WTC11 (cell line): ENCODE data around the gene PLCH2. TPM values are rescaled to one million over a fixed set of nuclear protein-coding genes. Genes with fewer than 3 reads are reported as not detected.

Experiments used
- ATAC-seq: fragments of 200-7000 bp; cut with Tn5 transposase; 2 replicates; pipeline ENCODE4 v1.10.0; 2021; ENCODE audit warnings: mild to moderate bottlenecking, moderate library complexity
- Bru-seq: library from RNA; stranded (reverse); fragments of 400-500 nt; gene quantifications from one replicate; lab custom pipeline; 2021; lab: Mats Ljungman, UMichigan
- CTCF ChIA-PET: fragments of 300-600 bp; sonication (Branson Sonifier 250); formaldehyde crosslinking; loops from one replicate; lab custom pipeline; 2021; ENCODE audit warnings: antibody characterized with exemption; lab: Charles Lee
- POLR2A ChIA-PET: fragments of 350-600 bp; sonication (Branson Sonifier 250); formaldehyde crosslinking; loops from one replicate; lab custom pipeline; 2021; ENCODE audit warnings: antibody characterized with exemption; lab: Charles Lee
- DNase-seq: peaks from one replicate; pipeline ENCODE4 v3.0.0; 2021; ENCODE audit warnings: low spot score
- H3K27ac Mint-ChIP-seq: 2 replicates; pipeline ENCODE4 v1.8.0; 2021; ENCODE audit warnings: mixed read lengths
- H3K27me3 Mint-ChIP-seq: 2 replicates; pipeline ENCODE4 v1.8.0; 2021; ENCODE audit warnings: low read depth, mild to moderate bottlenecking, moderate library complexity, mixed read lengths
- H3K36me3 Mint-ChIP-seq: 2 replicates; pipeline ENCODE4 v1.8.0; 2021; ENCODE audit warnings: mixed read lengths
- H3K4me1 Mint-ChIP-seq: 2 replicates; pipeline ENCODE4 v1.8.0; 2022; ENCODE audit warnings: mixed read lengths
- H3K4me3 Mint-ChIP-seq: 2 replicates; pipeline ENCODE4 v1.8.0; 2021; ENCODE audit warnings: mild to moderate bottlenecking, moderate library complexity, mixed read lengths
- H3K9me3 Mint-ChIP-seq: 2 replicates; pipeline ENCODE4 v1.8.0; 2021; ENCODE audit warnings: mixed read lengths
- ATF1 ChIP-seq: sonication (generic); formaldehyde crosslinking; IDR thresholded peaks from 2 replicates; pipeline ENCODE4 v1.8.1; 2023; ENCODE audit warnings: mild to moderate bottlenecking, moderate library complexity, missing genetic modification reagents
- CREB1 ChIP-seq: sonication (generic); formaldehyde crosslinking; IDR thresholded peaks from 2 replicates; pipeline ENCODE4 v1.8.0; 2023; ENCODE audit warnings: mild to moderate bottlenecking, missing genetic modification reagents
- GTF2I ChIP-seq: fragments of 250-450 bp; sonication (Bioruptor Pico); conservative IDR thresholded peaks from 2 replicates; pipeline ENCODE4 v1.4.0; 2021; ENCODE audit warnings: mild to moderate bottlenecking
- MXD4 ChIP-seq: fragments of 250-450 bp; sonication (Bioruptor Pico); IDR thresholded peaks from 2 replicates; pipeline ENCODE4 v1.8.0; 2021; ENCODE audit warnings: mild to moderate bottlenecking, moderate library complexity, borderline replicate concordance
- SOX15 ChIP-seq: fragments of 250-450 bp; sonication (Bioruptor Pico); IDR thresholded peaks from 2 replicates; pipeline ENCODE4 v1.9.0; 2021; ENCODE audit warnings: mild to moderate bottlenecking
- TCF7 ChIP-seq: sonication (generic); formaldehyde crosslinking; IDR thresholded peaks from 2 replicates; pipeline ENCODE4 v1.8.0; 2022; ENCODE audit warnings: mild to moderate bottlenecking, low read depth, missing genetic modification reagents, moderate library complexity
- TEAD4 ChIP-seq: sonication (generic); formaldehyde crosslinking; IDR thresholded peaks from 2 replicates; pipeline ENCODE4 v1.8.0; 2022; ENCODE audit warnings: mild to moderate bottlenecking, missing genetic modification reagents
- ZNF121 ChIP-seq: sonication (generic); formaldehyde crosslinking; IDR thresholded peaks from 2 replicates; pipeline ENCODE4 v1.8.0; 2023; ENCODE audit warnings: missing genetic modification reagents
- ZNF317 ChIP-seq: sonication (generic); formaldehyde crosslinking; IDR thresholded peaks from 2 replicates; pipeline ENCODE4 v1.8.1; 2023; ENCODE audit warnings: low read depth, mild to moderate bottlenecking, moderate library complexity, missing genetic modification reagents, borderline replicate concordance
- ZNF416 ChIP-seq: fragments of 250-450 bp; sonication (Bioruptor Pico); IDR thresholded peaks from 2 replicates; pipeline ENCODE4 v1.9.0; 2021; ENCODE audit warnings: mild to moderate bottlenecking, inconsistent platforms
- long read RNA-seq, 3 experiments: library from RNA in 1 of 3; library from capped mRNA in 1 of 3; library from polyadenylated mRNA in 1 of 3; unstranded in 2 of 3; stranded (forward) in 1 of 3; transcript quantifications; one replicate each; pipeline ENCODE4 v2.0.0, GENCODE V29; 2021
- total RNA-seq: library from RNA; stranded (reverse); gene quantifications from 3 replicates; pipeline ENCODE4 v1.2.3, GENCODE V29; 2021
- TF ChIP-seq, protein P1 (sequence below): sonication (generic); formaldehyde crosslinking; conservative IDR thresholded peaks from 2 replicates; pipeline ENCODE4 v1.8.1; 2022; ENCODE audit warnings: mild to moderate bottlenecking, missing genetic modification reagents
- TF ChIP-seq, protein P2 (sequence below): sonication (generic); formaldehyde crosslinking; IDR thresholded peaks from 2 replicates; pipeline ENCODE4 v1.8.1; 2022; ENCODE audit warnings: mild to moderate bottlenecking, moderate library complexity, missing genetic modification reagents
- TF ChIP-seq, protein P3 (sequence below): fragments of 250-450 bp; sonication (Bioruptor Pico); IDR thresholded peaks from 2 replicates; pipeline ENCODE4 v1.8.0; 2021; ENCODE audit warnings: mild to moderate bottlenecking
- TF ChIP-seq, protein P4 (sequence below): fragments of 250-450 bp; sonication (Bioruptor Pico); IDR thresholded peaks from 2 replicates; pipeline ENCODE4 v1.9.0; 2021; ENCODE audit warnings: mild to moderate bottlenecking
- TF ChIP-seq, protein P5 (sequence below): sonication (generic); formaldehyde crosslinking; IDR thresholded peaks from 2 replicates; pipeline ENCODE4 v1.8.0; 2022; ENCODE audit warnings: mild to moderate bottlenecking, missing genetic modification reagents
- TF ChIP-seq, protein P6 (sequence below): sonication (generic); formaldehyde crosslinking; IDR thresholded peaks from 2 replicates; pipeline ENCODE4 v1.8.0; 2023; ENCODE audit warnings: missing genetic modification reagents, mild to moderate bottlenecking, borderline replicate concordance

Gene PLCH2, protein sequence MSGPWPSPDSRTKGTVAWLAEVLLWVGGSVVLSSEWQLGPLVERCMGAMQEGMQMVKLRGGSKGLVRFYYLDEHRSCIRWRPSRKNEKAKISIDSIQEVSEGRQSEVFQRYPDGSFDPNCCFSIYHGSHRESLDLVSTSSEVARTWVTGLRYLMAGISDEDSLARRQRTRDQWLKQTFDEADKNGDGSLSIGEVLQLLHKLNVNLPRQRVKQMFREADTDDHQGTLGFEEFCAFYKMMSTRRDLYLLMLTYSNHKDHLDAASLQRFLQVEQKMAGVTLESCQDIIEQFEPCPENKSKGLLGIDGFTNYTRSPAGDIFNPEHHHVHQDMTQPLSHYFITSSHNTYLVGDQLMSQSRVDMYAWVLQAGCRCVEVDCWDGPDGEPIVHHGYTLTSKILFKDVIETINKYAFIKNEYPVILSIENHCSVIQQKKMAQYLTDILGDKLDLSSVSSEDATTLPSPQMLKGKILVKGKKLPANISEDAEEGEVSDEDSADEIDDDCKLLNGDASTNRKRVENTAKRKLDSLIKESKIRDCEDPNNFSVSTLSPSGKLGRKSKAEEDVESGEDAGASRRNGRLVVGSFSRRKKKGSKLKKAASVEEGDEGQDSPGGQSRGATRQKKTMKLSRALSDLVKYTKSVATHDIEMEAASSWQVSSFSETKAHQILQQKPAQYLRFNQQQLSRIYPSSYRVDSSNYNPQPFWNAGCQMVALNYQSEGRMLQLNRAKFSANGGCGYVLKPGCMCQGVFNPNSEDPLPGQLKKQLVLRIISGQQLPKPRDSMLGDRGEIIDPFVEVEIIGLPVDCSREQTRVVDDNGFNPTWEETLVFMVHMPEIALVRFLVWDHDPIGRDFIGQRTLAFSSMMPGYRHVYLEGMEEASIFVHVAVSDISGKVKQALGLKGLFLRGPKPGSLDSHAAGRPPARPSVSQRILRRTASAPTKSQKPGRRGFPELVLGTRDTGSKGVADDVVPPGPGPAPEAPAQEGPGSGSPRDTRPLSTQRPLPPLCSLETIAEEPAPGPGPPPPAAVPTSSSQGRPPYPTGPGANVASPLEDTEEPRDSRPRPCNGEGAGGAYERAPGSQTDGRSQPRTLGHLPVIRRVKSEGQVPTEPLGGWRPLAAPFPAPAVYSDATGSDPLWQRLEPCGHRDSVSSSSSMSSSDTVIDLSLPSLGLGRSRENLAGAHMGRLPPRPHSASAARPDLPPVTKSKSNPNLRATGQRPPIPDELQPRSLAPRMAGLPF (N-terminal part only)
- 0.05 to 0.18 TPM (median 0.17 TPM) in 3 replicates for total RNA-seq
- not detected for Bru-seq, nascent RNA
- long read RNA-seq, experiment 1: 0 reads
- long read RNA-seq, experiment 2: 0 reads
- long read RNA-seq, experiment 3: 0 reads

DNA sequence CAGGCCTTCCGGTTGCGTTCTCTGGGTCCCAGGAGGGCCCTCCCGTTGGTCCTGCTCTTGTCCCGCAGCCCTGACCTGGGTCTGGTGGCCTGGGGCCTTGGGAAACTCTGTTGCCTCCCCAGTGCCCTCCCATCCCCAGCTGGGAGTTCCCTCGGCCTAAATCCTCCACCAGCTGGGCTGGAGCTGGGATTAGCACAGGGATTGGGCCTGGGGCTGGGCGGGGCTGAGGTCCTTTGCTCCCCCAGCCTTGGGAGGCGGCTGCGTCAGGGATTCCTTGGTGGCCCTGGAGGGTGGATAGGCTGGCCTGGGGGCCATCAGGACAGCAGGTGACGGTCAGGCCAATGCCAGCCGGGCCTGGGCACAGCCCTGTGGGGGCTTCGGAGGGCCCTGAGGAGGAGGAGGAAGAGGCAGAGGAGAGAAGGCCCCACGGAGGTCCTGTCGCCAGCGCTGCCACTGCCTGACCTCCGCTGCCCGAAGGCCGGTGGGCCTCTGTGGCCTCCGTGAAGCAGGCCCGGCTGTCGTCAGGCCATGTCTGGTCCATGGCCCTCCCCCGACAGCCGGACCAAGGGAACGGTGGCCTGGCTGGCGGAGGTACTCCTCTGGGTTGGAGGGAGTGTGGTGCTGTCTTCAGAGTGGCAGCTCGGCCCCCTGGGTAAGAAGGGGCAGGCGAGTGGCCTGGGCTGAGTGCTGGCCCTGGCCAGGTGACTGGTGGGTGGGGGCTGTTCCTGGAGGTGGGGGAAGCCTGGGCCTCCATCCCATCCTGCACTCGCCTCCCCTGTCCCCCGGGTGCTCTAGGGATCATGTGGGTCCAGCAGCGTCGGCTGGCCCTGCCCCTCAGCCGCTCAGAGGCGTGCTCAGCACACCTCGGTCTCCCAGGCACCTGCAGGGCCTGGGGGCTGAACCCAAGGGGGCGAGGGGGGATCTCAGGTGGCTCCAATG, at the start of gene PLCH2:
TSS of gene PLCH2 (plus strand) at position 229 of the 939 bp plus-strand sequence. CDS start at position 529, 300 bp downstream.
- no peak within 1 kb of the TSS for H3K4me3 Mint-ChIP-seq
- ATAC-seq (no peak), DNase-seq (no peak)
- H3K4me1 Mint-ChIP-seq: no peaks in the 10 kb centered on the region
- no peaks in the 10 kb centered on the region for H3K27me3 Mint-ChIP-seq
- TF ChIP-seq ATF1: no peak
- no peak for TF ChIP-seq ZNF416
- TF ChIP-seq, protein P1, sequence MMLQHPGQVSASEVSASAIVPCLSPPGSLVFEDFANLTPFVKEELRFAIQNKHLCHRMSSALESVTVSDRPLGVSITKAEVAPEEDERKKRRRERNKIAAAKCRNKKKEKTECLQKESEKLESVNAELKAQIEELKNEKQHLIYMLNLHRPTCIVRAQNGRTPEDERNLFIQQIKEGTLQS (CRISPR knock-in tag): no peak
- TF ChIP-seq ZNF121 (CRISPR knock-in tag): no peak
- TF ChIP-seq TCF7 (CRISPR knock-in tag): no peak
- TF ChIP-seq, protein P2, sequence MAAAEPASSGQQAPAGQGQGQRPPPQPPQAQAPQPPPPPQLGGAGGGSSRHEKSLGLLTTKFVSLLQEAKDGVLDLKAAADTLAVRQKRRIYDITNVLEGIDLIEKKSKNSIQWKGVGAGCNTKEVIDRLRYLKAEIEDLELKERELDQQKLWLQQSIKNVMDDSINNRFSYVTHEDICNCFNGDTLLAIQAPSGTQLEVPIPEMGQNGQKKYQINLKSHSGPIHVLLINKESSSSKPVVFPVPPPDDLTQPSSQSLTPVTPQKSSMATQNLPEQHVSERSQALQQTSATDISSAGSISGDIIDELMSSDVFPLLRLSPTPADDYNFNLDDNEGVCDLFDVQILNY (CRISPR knock-in tag): no peak
- TF ChIP-seq, protein P3, sequence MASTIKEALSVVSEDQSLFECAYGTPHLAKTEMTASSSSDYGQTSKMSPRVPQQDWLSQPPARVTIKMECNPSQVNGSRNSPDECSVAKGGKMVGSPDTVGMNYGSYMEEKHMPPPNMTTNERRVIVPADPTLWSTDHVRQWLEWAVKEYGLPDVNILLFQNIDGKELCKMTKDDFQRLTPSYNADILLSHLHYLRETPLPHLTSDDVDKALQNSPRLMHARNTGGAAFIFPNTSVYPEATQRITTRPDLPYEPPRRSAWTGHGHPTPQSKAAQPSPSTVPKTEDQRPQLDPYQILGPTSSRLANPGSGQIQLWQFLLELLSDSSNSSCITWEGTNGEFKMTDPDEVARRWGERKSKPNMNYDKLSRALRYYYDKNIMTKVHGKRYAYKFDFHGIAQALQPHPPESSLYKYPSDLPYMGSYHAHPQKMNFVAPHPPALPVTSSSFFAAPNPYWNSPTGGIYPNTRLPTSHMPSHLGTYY (CRISPR knock-in tag): no peak
- TF ChIP-seq, protein P4, sequence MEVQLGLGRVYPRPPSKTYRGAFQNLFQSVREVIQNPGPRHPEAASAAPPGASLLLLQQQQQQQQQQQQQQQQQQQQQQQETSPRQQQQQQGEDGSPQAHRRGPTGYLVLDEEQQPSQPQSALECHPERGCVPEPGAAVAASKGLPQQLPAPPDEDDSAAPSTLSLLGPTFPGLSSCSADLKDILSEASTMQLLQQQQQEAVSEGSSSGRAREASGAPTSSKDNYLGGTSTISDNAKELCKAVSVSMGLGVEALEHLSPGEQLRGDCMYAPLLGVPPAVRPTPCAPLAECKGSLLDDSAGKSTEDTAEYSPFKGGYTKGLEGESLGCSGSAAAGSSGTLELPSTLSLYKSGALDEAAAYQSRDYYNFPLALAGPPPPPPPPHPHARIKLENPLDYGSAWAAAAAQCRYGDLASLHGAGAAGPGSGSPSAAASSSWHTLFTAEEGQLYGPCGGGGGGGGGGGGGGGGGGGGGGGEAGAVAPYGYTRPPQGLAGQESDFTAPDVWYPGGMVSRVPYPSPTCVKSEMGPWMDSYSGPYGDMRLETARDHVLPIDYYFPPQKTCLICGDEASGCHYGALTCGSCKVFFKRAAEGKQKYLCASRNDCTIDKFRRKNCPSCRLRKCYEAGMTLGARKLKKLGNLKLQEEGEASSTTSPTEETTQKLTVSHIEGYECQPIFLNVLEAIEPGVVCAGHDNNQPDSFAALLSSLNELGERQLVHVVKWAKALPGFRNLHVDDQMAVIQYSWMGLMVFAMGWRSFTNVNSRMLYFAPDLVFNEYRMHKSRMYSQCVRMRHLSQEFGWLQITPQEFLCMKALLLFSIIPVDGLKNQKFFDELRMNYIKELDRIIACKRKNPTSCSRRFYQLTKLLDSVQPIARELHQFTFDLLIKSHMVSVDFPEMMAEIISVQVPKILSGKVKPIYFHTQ: no peak
- no peak for TF ChIP-seq SOX15 (CRISPR knock-in tag)
- no peak for TF ChIP-seq CREB1 (CRISPR knock-in tag)
- no peak for TF ChIP-seq ZNF317 (CRISPR knock-in tag)
- TF ChIP-seq, protein P5, sequence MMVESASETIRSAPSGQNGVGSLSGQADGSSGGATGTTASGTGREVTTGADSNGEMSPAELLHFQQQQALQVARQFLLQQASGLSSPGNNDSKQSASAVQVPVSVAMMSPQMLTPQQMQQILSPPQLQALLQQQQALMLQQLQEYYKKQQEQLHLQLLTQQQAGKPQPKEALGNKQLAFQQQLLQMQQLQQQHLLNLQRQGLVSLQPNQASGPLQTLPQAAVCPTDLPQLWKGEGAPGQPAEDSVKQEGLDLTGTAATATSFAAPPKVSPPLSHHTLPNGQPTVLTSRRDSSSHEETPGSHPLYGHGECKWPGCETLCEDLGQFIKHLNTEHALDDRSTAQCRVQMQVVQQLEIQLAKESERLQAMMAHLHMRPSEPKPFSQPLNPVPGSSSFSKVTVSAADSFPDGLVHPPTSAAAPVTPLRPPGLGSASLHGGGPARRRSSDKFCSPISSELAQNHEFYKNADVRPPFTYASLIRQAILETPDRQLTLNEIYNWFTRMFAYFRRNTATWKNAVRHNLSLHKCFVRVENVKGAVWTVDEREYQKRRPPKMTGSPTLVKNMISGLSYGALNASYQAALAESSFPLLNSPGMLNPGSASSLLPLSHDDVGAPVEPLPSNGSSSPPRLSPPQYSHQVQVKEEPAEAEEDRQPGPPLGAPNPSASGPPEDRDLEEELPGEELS (CRISPR knock-in tag): no peak
- TF ChIP-seq GTF2I (CRISPR knock-in tag): no peak
- TF ChIP-seq MXD4 (CRISPR knock-in tag): no peak
- no peak for TF ChIP-seq TEAD4
- TF ChIP-seq, protein P6, sequence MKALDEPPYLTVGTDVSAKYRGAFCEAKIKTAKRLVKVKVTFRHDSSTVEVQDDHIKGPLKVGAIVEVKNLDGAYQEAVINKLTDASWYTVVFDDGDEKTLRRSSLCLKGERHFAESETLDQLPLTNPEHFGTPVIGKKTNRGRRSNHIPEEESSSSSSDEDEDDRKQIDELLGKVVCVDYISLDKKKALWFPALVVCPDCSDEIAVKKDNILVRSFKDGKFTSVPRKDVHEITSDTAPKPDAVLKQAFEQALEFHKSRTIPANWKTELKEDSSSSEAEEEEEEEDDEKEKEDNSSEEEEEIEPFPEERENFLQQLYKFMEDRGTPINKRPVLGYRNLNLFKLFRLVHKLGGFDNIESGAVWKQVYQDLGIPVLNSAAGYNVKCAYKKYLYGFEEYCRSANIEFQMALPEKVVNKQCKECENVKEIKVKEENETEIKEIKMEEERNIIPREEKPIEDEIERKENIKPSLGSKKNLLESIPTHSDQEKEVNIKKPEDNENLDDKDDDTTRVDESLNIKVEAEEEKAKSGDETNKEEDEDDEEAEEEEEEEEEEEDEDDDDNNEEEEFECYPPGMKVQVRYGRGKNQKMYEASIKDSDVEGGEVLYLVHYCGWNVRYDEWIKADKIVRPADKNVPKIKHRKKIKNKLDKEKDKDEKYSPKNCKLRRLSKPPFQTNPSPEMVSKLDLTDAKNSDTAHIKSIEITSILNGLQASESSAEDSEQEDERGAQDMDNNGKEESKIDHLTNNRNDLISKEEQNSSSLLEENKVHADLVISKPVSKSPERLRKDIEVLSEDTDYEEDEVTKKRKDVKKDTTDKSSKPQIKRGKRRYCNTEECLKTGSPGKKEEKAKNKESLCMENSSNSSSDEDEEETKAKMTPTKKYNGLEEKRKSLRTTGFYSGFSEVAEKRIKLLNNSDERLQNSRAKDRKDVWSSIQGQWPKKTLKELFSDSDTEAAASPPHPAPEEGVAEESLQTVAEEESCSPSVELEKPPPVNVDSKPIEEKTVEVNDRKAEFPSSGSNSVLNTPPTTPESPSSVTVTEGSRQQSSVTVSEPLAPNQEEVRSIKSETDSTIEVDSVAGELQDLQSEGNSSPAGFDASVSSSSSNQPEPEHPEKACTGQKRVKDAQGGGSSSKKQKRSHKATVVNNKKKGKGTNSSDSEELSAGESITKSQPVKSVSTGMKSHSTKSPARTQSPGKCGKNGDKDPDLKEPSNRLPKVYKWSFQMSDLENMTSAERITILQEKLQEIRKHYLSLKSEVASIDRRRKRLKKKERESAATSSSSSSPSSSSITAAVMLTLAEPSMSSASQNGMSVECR (CRISPR knock-in tag): no peak
- no peaks in the 10 kb centered on the region for H3K9me3 Mint-ChIP-seq
- CTCF ChIA-PET: interaction anchor here (1.1 to 2.0 kb wide), 5 partner anchors 8 to 1015 kb away, joined by 3 to 5 read pairs (median 5); no protein-coding TSS in a partner anchor
- POLR2A ChIA-PET: no interaction called here
- H3K27ac Mint-ChIP-seq: peak within 1 kb of the TSS; percentile 24; the same call in 1 of the 2 replicates
- H3K36me3 Mint-ChIP-seq: no peaks in the 10 kb centered on the region
